Stimulated activated CD8-positive, alpha-beta memory T cell treated with anti-CD3 and anti-CD28 coated beads, Interleukin-2, amount 100 ng/mL, for 48 hours (primary cell): ENCODE data around the gene DAB2IP.

ENCODE experiments used
- DNase-seq, 2 donors: peaks; one replicate each; pipeline ENCODE4 v3.0.0-alpha.2; 2020; ENCODE audit warnings: low read depth in 2 of 2

DAB2IP gene

DNA sequence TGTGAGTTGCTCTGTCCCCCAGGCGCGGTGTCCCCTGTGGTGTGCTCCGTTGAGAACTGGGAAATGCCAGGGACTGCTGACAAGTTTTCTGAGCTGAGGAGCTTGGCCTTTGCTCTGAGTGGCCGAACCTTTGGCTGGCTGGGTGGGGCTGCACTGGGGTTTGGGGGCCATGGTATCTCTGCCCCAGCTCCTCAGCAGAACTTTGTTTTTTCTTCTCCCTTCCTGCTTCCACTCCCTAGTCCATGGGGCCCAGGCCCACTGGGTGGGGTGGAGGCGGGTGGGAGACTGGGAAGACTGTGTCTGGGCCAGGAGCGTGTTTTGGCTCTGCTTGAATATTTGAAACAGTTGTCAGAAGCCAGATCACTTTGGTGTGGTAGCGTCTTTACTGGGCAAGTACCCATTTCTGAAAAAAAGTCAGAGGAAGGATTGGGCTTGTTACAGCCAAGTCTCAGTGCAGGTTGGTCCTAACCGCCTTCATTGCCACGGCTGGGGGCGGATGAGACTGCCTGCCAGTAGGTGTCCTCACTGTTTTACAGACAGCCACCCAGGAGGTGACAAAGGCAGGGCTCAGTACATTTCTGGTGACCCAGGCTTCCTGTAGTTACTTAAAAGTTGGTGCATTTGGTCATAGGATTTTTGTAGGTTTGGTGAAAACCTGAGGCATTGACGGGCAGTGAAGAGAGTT is 92.7 kb downstream of the DAB2IP start:
- peak; percentile 21 to 23 for DNase-seq

DNA sequence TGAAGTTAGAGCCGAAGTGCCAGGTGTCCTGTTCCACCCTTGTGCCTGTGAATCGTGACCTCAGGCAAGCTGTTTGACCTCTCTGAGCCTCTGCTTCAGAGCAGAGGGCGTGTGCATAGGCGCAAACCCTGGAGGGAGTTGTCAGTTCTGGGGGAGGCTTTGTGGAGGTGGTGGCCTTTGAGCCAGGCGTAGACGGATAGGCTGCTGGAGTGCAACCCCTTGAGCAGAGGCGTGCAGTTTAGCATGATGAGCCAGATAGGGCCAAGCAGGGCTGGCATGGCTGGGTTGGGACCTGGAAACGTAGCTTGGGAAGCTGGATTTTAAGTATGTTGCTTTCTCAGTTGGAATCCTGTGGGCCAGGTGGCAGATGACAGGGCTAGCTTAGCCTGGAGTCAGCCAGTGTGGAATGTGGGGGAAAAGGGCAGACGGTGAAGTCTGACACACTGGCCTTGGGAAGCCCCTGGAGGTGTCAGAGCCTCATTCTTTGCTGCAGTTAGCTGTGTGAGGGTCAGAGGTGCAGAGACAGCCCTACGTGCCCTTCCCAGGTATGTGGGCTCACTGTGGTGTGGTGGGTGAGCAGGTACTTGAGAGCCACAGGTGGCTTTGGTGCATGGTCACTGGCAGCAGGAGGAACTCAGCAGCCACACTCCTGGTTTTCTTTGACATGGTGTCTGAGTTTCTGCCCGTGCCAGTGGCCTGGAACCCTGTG is 93.4 kb downstream of the DAB2IP start:
- no peak for DNase-seq

DNA sequence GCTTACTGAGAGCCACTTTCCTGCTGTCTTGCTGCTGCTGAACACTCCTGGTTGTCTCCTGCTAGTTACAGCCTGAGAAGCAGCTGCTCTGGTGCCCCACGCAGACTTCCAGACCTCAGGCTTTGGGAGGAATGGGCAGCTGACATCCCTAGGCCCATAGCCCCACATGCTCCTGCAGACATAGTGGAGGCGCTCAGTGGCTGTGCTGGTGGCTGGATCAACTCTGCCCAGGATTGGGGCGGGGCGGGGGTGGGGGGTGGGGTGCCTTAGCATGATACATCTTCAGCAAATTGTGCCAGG is 93.9 kb downstream of the DAB2IP start:
- DNase-seq: no peak

GRCh38 chr9:121746411-121746810 is 95.0 kb downstream of the DAB2IP start:
- DNase-seq: no peak

DNA sequence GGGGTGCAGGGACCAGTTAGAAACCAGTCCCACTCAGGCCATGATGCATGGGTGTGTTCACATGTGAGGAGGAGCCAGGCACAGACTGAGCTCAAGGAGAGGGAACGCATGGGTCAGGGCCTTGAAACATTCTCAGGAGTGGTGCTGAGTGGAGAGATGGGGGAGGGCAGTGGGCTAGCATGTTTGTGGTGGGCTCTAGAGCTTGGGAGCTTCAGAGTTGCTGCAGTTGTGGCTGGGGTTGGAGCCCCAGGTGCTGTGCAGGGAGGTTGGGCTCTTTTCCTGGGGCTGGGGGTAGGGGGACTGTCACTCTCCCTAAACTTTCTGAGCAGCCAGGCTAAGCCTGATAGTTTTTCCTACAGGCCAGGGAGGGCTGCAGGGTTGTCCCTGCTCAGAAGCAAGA is 95.4 kb downstream of the DAB2IP start:
- DNase-seq: no peak

DNA sequence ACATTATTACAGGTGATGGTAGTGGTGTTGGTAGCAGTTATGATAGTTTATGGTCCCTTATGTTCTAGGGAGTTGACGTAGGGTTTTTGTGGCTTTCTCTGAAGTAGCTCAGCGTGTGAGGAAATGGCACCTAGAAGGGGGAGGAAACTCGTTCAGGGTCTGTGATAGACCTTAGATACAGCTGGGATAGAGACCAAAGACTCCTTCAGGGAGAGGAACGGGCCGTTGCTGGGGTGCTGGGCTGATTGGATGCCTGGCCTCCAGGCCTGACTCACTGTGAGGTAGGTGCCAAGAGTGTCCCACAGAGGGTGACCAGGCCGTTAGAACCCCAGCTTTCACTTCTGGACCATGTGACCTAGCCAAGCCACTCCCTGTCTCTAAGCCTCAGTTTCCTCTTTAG is 96.6 kb downstream of the DAB2IP start:
- no peak for DNase-seq

DNA sequence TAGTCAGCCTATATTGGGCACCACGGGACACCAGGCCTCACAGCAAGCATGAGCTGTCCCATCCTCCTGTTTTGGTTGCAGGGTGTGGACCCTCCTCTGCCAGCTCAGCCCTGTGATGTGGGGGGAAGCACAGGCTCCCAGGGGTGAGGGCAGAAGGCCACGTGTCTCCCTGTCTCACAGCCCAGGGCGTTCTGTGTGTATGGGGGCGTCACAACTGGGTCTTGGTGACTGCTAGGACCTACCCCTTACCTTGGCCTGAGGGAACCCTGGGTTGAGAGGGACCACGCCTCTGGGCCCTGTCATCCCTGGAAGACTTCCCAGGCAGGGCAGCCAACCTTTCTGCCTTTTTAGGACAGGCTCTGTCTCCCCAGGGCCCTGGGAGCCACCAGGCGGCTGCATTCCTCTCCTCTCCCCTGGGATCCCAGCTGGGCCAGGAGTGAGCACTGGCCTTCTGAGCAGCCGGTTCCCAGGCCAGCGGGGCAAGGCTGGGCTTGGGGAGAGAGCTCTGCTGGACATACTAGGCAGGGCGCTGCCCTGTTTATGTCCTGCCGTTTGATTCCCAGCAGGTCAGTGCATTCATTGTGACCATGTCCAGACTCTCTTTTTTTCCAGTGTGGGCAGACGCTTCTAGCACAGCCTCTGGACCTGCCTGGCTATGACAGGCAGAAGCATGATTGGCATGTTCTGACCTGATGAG is 97.4 kb downstream of the DAB2IP start:
- DNase-seq: no peak

DNA sequence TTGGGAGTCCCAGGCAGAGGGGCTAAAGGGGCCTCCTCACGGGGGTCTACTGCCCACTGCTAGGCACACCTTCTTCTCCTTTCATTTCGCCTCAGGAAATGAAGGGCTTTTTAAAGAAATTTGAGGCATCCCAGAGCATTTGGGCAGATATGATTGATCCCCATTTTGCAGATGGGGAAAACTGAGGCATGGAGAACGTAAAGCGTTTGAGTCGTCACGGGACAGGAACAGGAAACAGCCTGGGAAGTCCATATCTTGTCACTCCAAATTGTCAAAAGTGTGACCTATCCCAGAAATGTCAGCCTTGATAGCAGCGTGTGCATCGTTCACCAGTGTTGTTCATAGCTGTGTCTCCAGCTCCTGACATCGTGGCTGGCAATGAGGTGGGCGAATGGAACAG is 98.2 kb downstream of the DAB2IP start:
- no peak for DNase-seq

DNA sequence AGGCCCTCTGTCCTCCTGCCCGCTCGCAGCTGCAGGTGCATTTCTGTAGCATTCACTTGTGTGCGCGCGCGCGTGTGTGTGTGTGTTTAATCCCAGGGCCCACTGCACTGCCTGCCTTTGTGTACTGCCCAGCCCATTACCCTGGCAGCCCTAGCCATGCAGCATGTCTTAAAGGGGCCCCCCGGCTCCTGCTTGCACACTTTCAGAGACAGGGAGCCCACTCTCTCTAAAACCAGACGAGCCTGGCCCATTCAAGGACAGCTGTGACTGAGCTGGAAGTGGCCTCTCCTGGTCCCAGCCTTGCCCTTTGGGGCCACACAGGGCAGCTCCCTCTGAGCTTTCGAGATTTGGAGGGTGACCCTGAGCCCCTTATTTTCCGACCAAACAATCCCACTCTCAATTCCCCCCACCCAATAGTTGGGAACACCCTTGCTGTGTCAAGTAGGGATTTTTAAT is 98.9 kb downstream of the DAB2IP start:
- DNase-seq: no peak

GRCh38 chr9:121750715-121751623 is 99.5 kb downstream of the DAB2IP start:
- DNase-seq: no peak

GRCh38 chr9:121751686-121752445 is 100.4 kb downstream of the DAB2IP start:
- no peak for DNase-seq

GRCh38 chr9:121752929-121753328 is 101.5 kb downstream of the DAB2IP start:
- no peak for DNase-seq

GRCh38 chr9:121753802-121754654 is 102.6 kb downstream of the DAB2IP start:
- no peak for DNase-seq

DNA sequence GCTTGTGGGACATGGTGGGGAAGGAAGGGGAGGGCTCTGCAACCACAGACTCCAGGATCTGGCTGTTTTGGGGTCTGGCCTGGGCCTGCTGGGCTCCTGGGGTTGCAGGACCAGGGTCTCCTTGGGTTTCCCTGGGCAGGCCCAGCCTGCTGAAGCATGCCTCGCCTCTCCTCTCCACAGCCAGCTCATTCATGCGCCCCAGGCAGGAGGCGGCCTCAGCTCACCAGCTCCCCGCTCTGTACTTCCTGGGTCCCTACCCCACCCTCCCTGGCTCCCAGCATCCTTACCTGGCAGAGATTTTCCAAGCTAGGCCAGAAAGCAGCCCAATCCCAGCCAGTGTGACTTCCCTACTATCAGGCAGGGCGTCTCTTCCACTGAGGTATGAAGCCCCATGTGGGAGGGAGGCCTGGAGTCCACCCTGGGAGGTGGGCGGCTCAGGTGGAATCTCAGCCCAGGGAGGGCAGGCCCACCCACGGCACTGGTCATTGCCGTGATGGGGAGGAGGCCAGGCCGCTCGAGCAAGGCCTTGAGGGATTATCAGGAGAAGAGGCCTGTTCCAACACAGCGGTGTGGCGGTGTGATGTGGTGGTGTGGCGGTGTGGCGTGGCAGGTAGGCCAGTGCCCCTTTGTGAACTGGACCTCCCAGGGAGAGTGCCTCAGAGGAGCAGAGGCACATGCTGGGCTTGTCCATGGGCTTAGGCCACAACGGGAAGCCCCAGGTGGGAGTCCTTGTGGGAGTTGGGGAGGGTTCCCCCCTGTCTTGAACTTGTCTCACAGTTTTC is 103.4 kb downstream of the DAB2IP start:
- no peak for DNase-seq

DNA sequence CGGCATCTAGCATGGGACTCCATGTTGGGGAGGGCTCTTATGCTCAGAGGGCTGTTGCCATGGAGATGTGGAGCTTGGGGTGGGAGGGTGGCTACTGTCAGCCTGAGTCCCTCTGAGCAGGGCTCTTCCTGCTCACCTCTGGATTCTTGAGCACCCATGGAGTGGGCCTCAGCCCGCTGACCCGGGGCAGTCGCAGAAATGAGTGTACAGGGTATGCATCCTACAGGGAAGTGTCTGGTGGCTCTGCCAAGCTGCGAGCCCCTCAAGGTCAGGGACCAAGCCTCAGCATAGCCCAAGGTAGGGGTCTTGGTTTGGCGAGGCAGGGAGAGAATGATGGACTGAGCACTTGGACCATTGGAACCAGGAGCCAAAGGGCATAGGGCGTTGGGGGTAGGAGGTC is 104.1 kb downstream of the DAB2IP start:
- no peak for DNase-seq

GRCh38 chr9:121756474-121757280 is 105.2 kb downstream of the DAB2IP start:
- no peak for DNase-seq

- no peak for DNase-seq
Observed at GRCh38 chr9:121757281-121757585, 105.8 kb downstream of the DAB2IP start.

GRCh38 chr9:121758693-121759092 is 107.3 kb downstream of the DAB2IP start:
- no peak for DNase-seq

- no peak for DNase-seq
Observed at GRCh38 chr9:121759996-121760395, 108.6 kb downstream of the DAB2IP start.
